B cell (primary cell): ENCODE results near the gene BBOX1. TPM values are rescaled to one million over a fixed set of nuclear protein-coding genes. Genes with fewer than 3 reads are reported as not detected.

Experiments used
- ATAC-seq: fragments of 200-7000 bp; cut with Tn5 transposase; one replicate; pipeline ENCODE4 v1.10.0; 2021; ENCODE audit warnings: low read depth, mild to moderate bottlenecking, moderate number of reproducible peaks, moderate library complexity
- CTCF ChIA-PET: fragments of 350-600 bp; sonication (Branson Sonifier 250); formaldehyde crosslinking; loops from one replicate; lab custom pipeline; 2021; ENCODE audit warnings: antibody characterized with exemption, inconsistent platforms; lab: Charles Lee
- POLR2A ChIA-PET: fragments of 350-600 bp; sonication (Branson Sonifier 250); formaldehyde crosslinking; loops from one replicate; lab custom pipeline; 2021; ENCODE audit warnings: antibody characterized with exemption; lab: Charles Lee
- DNase-seq: peaks from one replicate; pipeline ENCODE4 v3.0.0; 2013
- H2AFZ ChIP-seq: 2 replicates; pipeline ENCODE4 v1.6.1; 2012; ENCODE audit warnings: mild to moderate bottlenecking, low read depth, low read length; ENCODE audit not compliant: insufficient read depth, poor library complexity, severe bottlenecking
- H3K27ac ChIP-seq, 2 donors: 1 replicate in 1 of 2; 2 replicates in 1 of 2; pipeline ENCODE4 v1.5.1; 2012 to 2013; ENCODE audit warnings: low read length in 2 of 2, mild to moderate bottlenecking in 2 of 2, moderate library complexity in 1 of 2
- H3K27me3 ChIP-seq, 4 experiments: fragments of 200-600 bp in 1 of 4; sonication (generic) in 1 of 4; replicated peaks in 1 of 4; 1 replicate in 2 of 4; 2 replicates in 2 of 4; pipeline versions ENCODE4 v1.6.1 to v1.7.0; 2013 to 2016; ENCODE audit warnings: low read length in 3 of 4, mild to moderate bottlenecking in 2 of 4, mixed read lengths in 1 of 4, moderate library complexity in 1 of 4; ENCODE audit not compliant: insufficient read depth in 4 of 4, control insufficient read depth in 3 of 4; ENCODE audit errors: control extremely low read depth in 1 of 4
- H3K36me3 ChIP-seq, 2 experiments: replicated peaks in 1 of 2; 1 replicate in 1 of 2; 2 replicates in 1 of 2; pipeline versions ENCODE4 v1.6.1 to v1.7.1; 2013; ENCODE audit warnings: low read length in 1 of 2; ENCODE audit not compliant: insufficient read depth in 2 of 2, control insufficient read depth in 1 of 2; ENCODE audit errors: control extremely low read depth in 1 of 2, extremely low read depth in 1 of 2
- H3K4me1 ChIP-seq, 2 donors: fragments of 200-600 bp in 1 of 2; sonication (generic) in 1 of 2; 1 replicate in 1 of 2; 2 replicates in 1 of 2; pipeline versions ENCODE4 v1.5.1 to v1.6.1; 2013 to 2017; ENCODE audit warnings: low read length in 2 of 2; ENCODE audit not compliant: control insufficient read depth in 2 of 2, insufficient read depth in 2 of 2
- H3K4me2 ChIP-seq: replicated peaks from 2 replicates; pipeline ENCODE3; 2012; ENCODE audit warnings: mild to moderate bottlenecking, low read depth, low read length; ENCODE audit not compliant: poor library complexity, severe bottlenecking
- H3K4me3 ChIP-seq, 5 experiments: fragments of 200-600 bp in 1 of 5; sonication (generic) in 1 of 5; 1 replicate in 3 of 5; 2 replicates in 2 of 5; pipeline versions ENCODE4 v1.5.1 to v1.7.0; 2011 to 2016; ENCODE audit warnings: low read length in 4 of 5, mild to moderate bottlenecking in 4 of 5, low read depth in 2 of 5, control low read depth in 1 of 5, moderate library complexity in 1 of 5; ENCODE audit not compliant: insufficient read depth in 1 of 5; ENCODE audit errors: control extremely low read depth in 1 of 5, extremely low read depth in 1 of 5
- H3K79me2 ChIP-seq: fragments of 200-600 bp; sonication (generic); one replicate; pipeline ENCODE4 v1.6.0; 2016; ENCODE audit warnings: low read length; ENCODE audit not compliant: control insufficient read depth, insufficient read depth
- H3K9ac ChIP-seq: fragments of 200-600 bp; sonication (generic); 2 replicates; pipeline ENCODE4 v1.6.1; 2017; ENCODE audit warnings: mild to moderate bottlenecking, low read length, moderate library complexity
- H3K9me3 ChIP-seq, 3 donors: one replicate each; pipeline versions ENCODE4 v1.6.1 to v1.7.1; 2013; ENCODE audit warnings: low read length in 2 of 3; ENCODE audit not compliant: control insufficient read depth in 2 of 3, insufficient read depth in 1 of 3; ENCODE audit errors: control extremely low read depth in 1 of 3
- H4K20me1 ChIP-seq: 2 replicates; pipeline ENCODE4 v1.6.0; 2012; ENCODE audit warnings: mild to moderate bottlenecking, low read length; ENCODE audit not compliant: insufficient read depth, control insufficient read depth, poor library complexity, severe bottlenecking
- H3K27ac Mint-ChIP-seq: one replicate; pipeline ENCODE4 v1.8.0; 2021; ENCODE audit warnings: mixed read lengths
- H3K27me3 Mint-ChIP-seq: one replicate; pipeline ENCODE4 v1.8.0; 2021; ENCODE audit warnings: mixed read lengths
- H3K4me1 Mint-ChIP-seq: one replicate; pipeline ENCODE4 v1.8.0; 2021; ENCODE audit warnings: mixed read lengths
- H3K4me3 Mint-ChIP-seq: one replicate; pipeline ENCODE4 v1.8.0; 2021; ENCODE audit warnings: mixed read lengths
- H3K9me3 Mint-ChIP-seq: one replicate; pipeline ENCODE4 v1.8.0; 2022; ENCODE audit warnings: mixed read lengths; ENCODE audit not compliant: insufficient read depth
- CTCF ChIP-seq: fragments of 200-600 bp; IDR thresholded peaks from one replicate; pipeline ENCODE4 v1.8.0; 2022; ENCODE audit warnings: antibody characterized with exemption, mild to moderate bottlenecking
- EZH2 ChIP-seq: IDR thresholded peaks from 2 replicates; pipeline ENCODE4 v1.6.1; 2012; ENCODE audit warnings: borderline replicate concordance, low read depth, mild to moderate bottlenecking, moderate library complexity, low read length; ENCODE audit not compliant: insufficient read depth, poor library complexity, severe bottlenecking
- WGBS: methylation state at CpG from one replicate; pipeline ENCODE4 v1.1.5; 2013; ENCODE audit warnings: missing lambda C conversion rate; ENCODE audit not compliant: insufficient coverage; 5-methylcytosine and 5-hydroxymethylcytosine counted together
- intact Hi-C: fragments of 100-400 bp; cut with micrococcal nuclease; formaldehyde crosslinking; loops from one replicate; pipeline ENCODE4 v1.10.0; 2022
- polyA plus RNA-seq: library from polyadenylated mRNA; depleted of rRNA; stranded (reverse); fragments of >200 nt; gene quantifications from 2 replicates; pipeline ENCODE4 v1.2.3, GENCODE V29; 2012
- total RNA-seq, 2 donors: library from RNA; stranded (reverse); fragments of 120-200 nt in 1 of 2; gene quantifications; 1 replicate in 1 of 2; 2 replicates in 1 of 2; pipeline versions ENCODE4 v1.2.3 to v1.2.4, GENCODE V29; 2013 to 2022

Gene BBOX1
- total and polyA plus RNA-seq, 2 donors (not counting 1 experiment from before 2014, with no cell fraction given): not detected

DNA sequence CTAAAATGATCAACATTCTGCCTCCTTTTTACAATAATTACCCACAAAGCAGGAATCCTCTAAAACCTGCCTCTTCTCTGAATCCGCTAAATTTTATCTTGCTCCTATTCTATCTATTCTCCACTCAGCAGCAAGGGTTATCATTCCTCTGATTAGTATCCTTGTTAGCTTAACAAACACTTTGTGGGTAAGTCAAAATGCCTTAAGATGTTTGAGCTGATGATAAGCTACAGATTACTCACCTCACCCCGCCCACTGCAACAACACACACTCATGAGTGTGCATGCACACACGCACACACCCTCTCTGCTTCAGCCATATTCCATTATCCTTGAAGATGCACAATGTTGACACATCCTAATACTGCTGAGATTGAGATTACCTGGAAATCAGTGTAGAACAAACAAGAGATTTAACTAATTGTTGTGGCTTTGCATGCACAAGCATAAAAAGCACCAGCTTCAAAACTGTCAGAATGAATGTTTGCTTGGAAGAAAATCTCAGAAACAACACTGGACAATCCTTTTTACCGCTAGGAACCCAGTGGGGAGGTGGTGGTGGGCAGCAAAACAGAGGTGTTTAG, 130.9 kb downstream of the BBOX1 start:
- Mint-ChIP-seq H3K4me3 (no peak overlapping the region), H3K27me3 (peaks cover 9% of the 10 kb centered on the region), H3K27ac (no peak overlapping the region), H3K9me3 (no peaks in the 10 kb centered on the region), H3K4me1 (no peaks in the 10 kb centered on the region)
- 80% methylated on average over 2 of the region's 4 CpGs for WGBS
- ChIA-PET CTCF (interaction anchor here (1.2 kb wide), 1 partner anchor 14 kb away, joined by 3 read pairs; no protein-coding TSS in a partner anchor), POLR2A (no interaction called here)
- H3K4me3 ChIP-seq: no peak overlapping the region
- H3K9me3 ChIP-seq: no peaks in the 10 kb centered on the region
- H4K20me1 ChIP-seq: no peaks in the 10 kb centered on the region
- no peak overlapping the region for H3K4me2 ChIP-seq
- TF ChIP-seq EZH2 (no peak), CTCF (no peak)
- H3K4me1 ChIP-seq: no peaks in the 10 kb centered on the region
- ATAC-seq (no peak), DNase-seq (no peak)
- no peaks in the 10 kb centered on the region for H3K36me3 ChIP-seq
- no peak overlapping the region for H3K27ac ChIP-seq
- no peak overlapping the region for H2AFZ ChIP-seq
- H3K79me2 ChIP-seq: no peaks in the 10 kb centered on the region
- H3K9ac ChIP-seq: no peak overlapping the region
- intact Hi-C loops: no loop called here
- H3K27me3 ChIP-seq: no peaks in the 10 kb centered on the region

DNA sequence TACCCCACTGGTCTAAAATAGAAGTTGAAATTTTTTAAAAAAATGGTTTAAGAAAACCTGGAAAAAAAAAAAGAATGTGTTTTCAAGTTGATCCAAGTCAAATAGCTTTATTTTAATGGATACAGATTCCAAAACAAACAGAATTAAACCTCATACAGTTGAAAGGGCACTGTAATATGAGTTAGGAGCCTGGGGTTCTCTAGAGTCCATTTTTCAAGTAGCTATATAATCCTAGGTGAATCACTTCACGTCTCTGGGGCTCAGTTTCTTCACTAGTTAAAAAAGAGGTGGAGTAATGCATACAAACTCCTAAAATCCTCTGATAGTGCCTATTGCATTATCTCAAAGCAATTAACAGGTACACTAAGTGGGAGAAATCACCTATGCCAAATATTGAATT, 132.9 kb downstream of the BBOX1 start:
- Histone ChIP-seq H3K4me2 (no peak overlapping the region), H3K9me3 (no peaks in the 10 kb centered on the region), H3K27ac (no peak overlapping the region), H3K9ac (no peak overlapping the region), H2AFZ (no peak overlapping the region), H3K27me3 (no peaks in the 10 kb centered on the region), H3K36me3 (no peaks in the 10 kb centered on the region), H3K4me3 (no peak overlapping the region), H3K4me1 (no peaks in the 10 kb centered on the region), H3K79me2 (no peaks in the 10 kb centered on the region), H4K20me1 (no peaks in the 10 kb centered on the region)
- no CpG with 5 or more reads among the region's 1 CpG for WGBS
- H3K27me3 Mint-ChIP-seq: peaks cover 12% of the 10 kb centered on the region
- no peaks in the 10 kb centered on the region for H3K9me3 Mint-ChIP-seq
- intact Hi-C loops: no loop called here
- DNase-seq (no peak), ATAC-seq (no peak)
- no peak overlapping the region for H3K27ac Mint-ChIP-seq
- CTCF ChIA-PET: interaction anchor here (1.0 to 1.8 kb wide), 2 partner anchors 10 to 12 kb away, joined by 4 to 6 read pairs; no protein-coding TSS in a partner anchor
- no peaks in the 10 kb centered on the region for H3K4me1 Mint-ChIP-seq
- POLR2A ChIA-PET: no interaction called here
- H3K4me3 Mint-ChIP-seq: no peak overlapping the region
- TF ChIP-seq EZH2: no peak
- no peak for TF ChIP-seq CTCF
